Activated T-helper 17 cell treated with anti-CD3 and anti-CD28 coated beads, Interleukin-2, amount 50 U/mL, for 72 hours (primary cell): ENCODE results near the gene AP2M1. TPM values are rescaled to one million over a fixed set of nuclear protein-coding genes. Genes with fewer than 3 reads are reported as not detected.

Experiments
- total RNA-seq, 2 donors: library from RNA; stranded (reverse); gene quantifications; one replicate each; pipeline ENCODE4 v1.2.3, GENCODE V29; 2022

AP2M1 gene
- total RNA-seq, 2 donors from 2014 or later = 206 to 244 TPM

Other genes starting within 250 kb of the AP2M1 start
- 10 to 100 TPM in 1 of 2 donors, 1 to 10 TPM in 1; 9.1 to 14.8 TPM for gene ABCC5, start 157.0 kb upstream of the AP2M1 start, total RNA-seq
- not detected for gene HTR3D, start 143.1 kb upstream of the AP2M1 start, total RNA-seq
- not detected for gene HTR3C, start 121.8 kb upstream of the AP2M1 start, total RNA-seq
- gene HTR3E, start 77.8 kb upstream of the AP2M1 start, total RNA-seq = not detected
- 10 to 100 TPM; 48.7 to 64.6 TPM for gene EIF2B5, start 39.5 kb upstream of the AP2M1 start, total RNA-seq
- 10 to 100 TPM; 40.3 to 42.5 TPM for gene DVL3, start 19.5 kb upstream of the AP2M1 start, total RNA-seq
- 10 to 100 TPM; 75.5 to 93.5 TPM for gene ABCF3, start 11.3 kb downstream of the AP2M1 start, total RNA-seq
- gene VWA5B2, start 54.7 kb downstream of the AP2M1 start, total RNA-seq = not detected
- 10 to 100 TPM; 33.4 to 49.9 TPM for gene ALG3, start 74.1 kb downstream of the AP2M1 start, total RNA-seq
- 10 to 100 TPM in 1 of 2 donors, 1 to 10 TPM in 1; 8.0 to 13.6 TPM for gene EEF1AKMT4, start 74.8 kb downstream of the AP2M1 start, total RNA-seq
- gene CAMK2N2, start 86.7 kb downstream of the AP2M1 start, total RNA-seq = 1 to 10 TPM in 1 of 2 donors, under 1 TPM in 1; 0.64 to 1.2 TPM
- gene ECE2, start 101.2 kb downstream of the AP2M1 start, total RNA-seq = not detected
- 100 to 1,000 TPM; 143 to 311 TPM for gene PSMD2, start 124.4 kb downstream of the AP2M1 start, total RNA-seq
- 100 to 1,000 TPM; 242 to 551 TPM for gene EIF4G1, start 139.8 kb downstream of the AP2M1 start, total RNA-seq
- gene FAM131A, start 162.7 kb downstream of the AP2M1 start, total RNA-seq = 1 to 10 TPM; 2.5 to 6.7 TPM
- gene CLCN2, start 186.8 kb downstream of the AP2M1 start, total RNA-seq = 10 to 100 TPM in 1 of 2 donors, 1 to 10 TPM in 1; 9.5 to 13.7 TPM
- gene POLR2H, start 186.9 kb downstream of the AP2M1 start, total RNA-seq = 100 to 1,000 TPM; 156 to 183 TPM
- gene THPO, start 203.4 kb downstream of the AP2M1 start, total RNA-seq = not detected
- under 1 TPM; 0.05 to 0.39 TPM for gene CHRD, start 205.2 kb downstream of the AP2M1 start, total RNA-seq